Natural killer cell (primary cell): ENCODE measurements around the gene PRSS12. TPM values are rescaled to one million over a fixed set of nuclear protein-coding genes. Genes with fewer than 3 reads are reported as not detected.

Source experiments
- ATAC-seq, 3 donors: fragments of 150-1000 bp in 2 of 3; fragments of 200-7000 bp in 1 of 3; cut with Tn5 transposase; 1 replicate in 1 of 3; 2 replicates in 2 of 3; pipeline ENCODE4 v1.10.0; 2021; ENCODE audit warnings: mild to moderate bottlenecking in 2 of 3, moderate library complexity in 2 of 3
- DNase-seq, 2 donors: peaks; one replicate each; pipeline versions ENCODE4 v3.0.0 to v3.0.0-alpha.2; 2013 to 2021; ENCODE audit warnings: mixed read lengths in 1 of 2
- H3K27ac ChIP-seq: one replicate; pipeline ENCODE4 v1.5.1; 2013; ENCODE audit warnings: mild to moderate bottlenecking, low read length
- H3K27me3 ChIP-seq: one replicate; pipeline ENCODE4 v1.6.1; 2013; ENCODE audit warnings: low read length; ENCODE audit not compliant: control insufficient read depth, insufficient read depth
- H3K36me3 ChIP-seq: one replicate; pipeline ENCODE4 v1.6.1; 2013; ENCODE audit warnings: low read length; ENCODE audit not compliant: control insufficient read depth, insufficient read depth
- H3K4me1 ChIP-seq: one replicate; pipeline ENCODE4 v1.6.1; 2013; ENCODE audit warnings: low read length; ENCODE audit not compliant: control insufficient read depth, insufficient read depth
- H3K4me3 ChIP-seq: one replicate; pipeline ENCODE4 v1.5.1; 2013; ENCODE audit warnings: low read length
- H3K9me3 ChIP-seq: one replicate; pipeline ENCODE4 v1.6.1; 2013; ENCODE audit warnings: low read length; ENCODE audit not compliant: control insufficient read depth, insufficient read depth
- H3K27ac Mint-ChIP-seq, 2 donors: one replicate each; pipeline ENCODE4 v1.8.0; 2022; ENCODE audit warnings: mild to moderate bottlenecking in 2 of 2, mixed read lengths in 2 of 2, moderate library complexity in 1 of 2
- H3K27me3 Mint-ChIP-seq, 2 donors: one replicate each; pipeline ENCODE4 v1.8.0; 2022; ENCODE audit warnings: low read depth in 2 of 2, mixed read lengths in 2 of 2
- H3K36me3 Mint-ChIP-seq: one replicate; pipeline ENCODE4 v1.8.0; 2022; ENCODE audit warnings: mixed read lengths
- H3K4me1 Mint-ChIP-seq, 2 donors: one replicate each; pipeline ENCODE4 v1.8.0; 2022; ENCODE audit warnings: mixed read lengths in 2 of 2
- H3K4me3 Mint-ChIP-seq: one replicate; pipeline ENCODE4 v1.8.0; 2022; ENCODE audit warnings: mild to moderate bottlenecking, moderate library complexity, mixed read lengths
- H3K9me3 Mint-ChIP-seq, 2 donors: one replicate each; pipeline ENCODE4 v1.8.0; 2022; ENCODE audit warnings: mixed read lengths in 2 of 2
- WGBS: methylation state at CpG from one replicate; pipeline ENCODE4 v1.1.7; 2013; ENCODE audit warnings: missing lambda C conversion rate; ENCODE audit not compliant: insufficient coverage; 5-methylcytosine and 5-hydroxymethylcytosine counted together
- intact Hi-C: fragments of 100-400 bp; cut with micrococcal nuclease; formaldehyde crosslinking; loops from one replicate; pipeline ENCODE4 v1.14.2; 2022
- total RNA-seq, 4 donors: library from RNA; stranded (reverse); fragments of 120-200 nt in 1 of 4; gene quantifications; one replicate each; pipeline versions ENCODE4 v1.2.3 to v1.2.4, GENCODE V29; 2013 to 2022
- TF ChIP-seq, protein P1 (sequence below): fragments of 200-600 bp; IDR thresholded peaks from one replicate; pipeline ENCODE4 v1.8.0; 2022; ENCODE audit warnings: antibody characterized with exemption

The PRSS12 gene
- total RNA-seq, 3 donors from 2014 or later (not counting 1 experiment from before 2014, with no cell fraction given), result not detected

DNA sequence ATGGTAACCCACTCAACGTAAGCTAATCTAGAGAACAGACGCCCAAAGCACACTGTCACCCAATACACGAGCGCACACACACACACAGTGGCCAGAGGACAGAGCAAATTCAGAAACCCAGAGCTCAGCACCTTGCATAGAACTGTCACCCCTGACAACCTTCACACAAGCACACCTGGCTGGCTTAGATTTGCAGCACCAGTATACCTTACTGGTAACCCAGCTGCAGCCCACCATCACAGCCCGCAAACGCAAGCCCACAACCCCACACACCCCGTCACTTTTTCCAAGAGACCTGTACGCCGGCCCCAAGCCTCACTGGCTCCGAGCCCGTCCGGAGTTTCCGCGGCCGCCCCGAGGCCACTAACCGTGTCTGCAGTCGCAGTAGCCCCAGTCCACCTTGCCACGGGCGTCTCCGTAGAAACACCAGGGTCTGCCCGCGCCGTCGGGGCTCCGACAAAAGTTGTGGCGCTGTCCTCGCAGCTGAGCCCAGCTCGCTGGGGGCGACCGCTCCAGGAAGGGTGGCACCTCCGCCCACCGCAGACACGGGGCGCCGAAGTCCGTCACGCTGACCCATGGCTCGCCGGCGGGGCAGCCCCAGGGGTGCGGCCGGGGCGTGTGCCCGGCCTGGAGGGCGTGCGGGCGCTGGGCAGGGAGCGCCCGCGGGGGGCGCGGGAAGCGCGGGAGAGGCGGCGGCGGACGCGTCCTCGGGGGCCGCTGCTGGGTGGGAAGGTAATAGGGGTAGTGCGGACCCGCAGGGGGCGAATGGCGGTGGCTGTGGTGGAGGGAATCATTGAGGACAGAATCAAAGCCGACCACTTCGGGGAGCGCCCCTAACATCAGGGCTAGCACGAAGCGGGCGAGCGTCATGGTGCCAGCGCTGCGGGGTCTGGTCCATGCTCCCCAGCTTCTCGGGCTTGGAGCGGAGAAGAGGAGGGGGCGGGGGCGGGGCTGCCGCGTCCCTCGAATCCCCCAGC, 664 bp downstream of the PRSS12 start:
- DNase-seq (peak in 1 of 2 donors; percentile 29), ATAC-seq (peak in 2 of 3 donors; percentile 26 to 31)
- peaks cover 8% of the 10 kb centered on the region for H3K4me1 ChIP-seq
- H3K27me3 ChIP-seq, result peaks cover 24% of the 10 kb centered on the region
- intact Hi-C loops, result no loop called here
- H3K9me3 Mint-ChIP-seq, result no peaks in the 10 kb centered on the region
- peaks cover 8 to 14% of the 10 kb centered on the region in 2 donors for H3K4me1 Mint-ChIP-seq
- H3K4me3 Mint-ChIP-seq, result peak overlapping the region; percentile 8
- no peak overlapping the region for H3K27ac Mint-ChIP-seq
- TF ChIP-seq, protein P1, sequence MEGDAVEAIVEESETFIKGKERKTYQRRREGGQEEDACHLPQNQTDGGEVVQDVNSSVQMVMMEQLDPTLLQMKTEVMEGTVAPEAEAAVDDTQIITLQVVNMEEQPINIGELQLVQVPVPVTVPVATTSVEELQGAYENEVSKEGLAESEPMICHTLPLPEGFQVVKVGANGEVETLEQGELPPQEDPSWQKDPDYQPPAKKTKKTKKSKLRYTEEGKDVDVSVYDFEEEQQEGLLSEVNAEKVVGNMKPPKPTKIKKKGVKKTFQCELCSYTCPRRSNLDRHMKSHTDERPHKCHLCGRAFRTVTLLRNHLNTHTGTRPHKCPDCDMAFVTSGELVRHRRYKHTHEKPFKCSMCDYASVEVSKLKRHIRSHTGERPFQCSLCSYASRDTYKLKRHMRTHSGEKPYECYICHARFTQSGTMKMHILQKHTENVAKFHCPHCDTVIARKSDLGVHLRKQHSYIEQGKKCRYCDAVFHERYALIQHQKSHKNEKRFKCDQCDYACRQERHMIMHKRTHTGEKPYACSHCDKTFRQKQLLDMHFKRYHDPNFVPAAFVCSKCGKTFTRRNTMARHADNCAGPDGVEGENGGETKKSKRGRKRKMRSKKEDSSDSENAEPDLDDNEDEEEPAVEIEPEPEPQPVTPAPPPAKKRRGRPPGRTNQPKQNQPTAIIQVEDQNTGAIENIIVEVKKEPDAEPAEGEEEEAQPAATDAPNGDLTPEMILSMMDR, result no peak
- peaks cover 45 to 64% of the 10 kb centered on the region in 2 donors for H3K27me3 Mint-ChIP-seq
- peaks cover 8% of the 10 kb centered on the region for H3K36me3 Mint-ChIP-seq
- no peaks in the 10 kb centered on the region for H3K36me3 ChIP-seq
- WGBS, result 7% methylated on average over 82 of the region's 82 CpGs
- H3K9me3 ChIP-seq, result no peaks in the 10 kb centered on the region
- H3K27ac ChIP-seq, result no peak overlapping the region
- H3K4me3 ChIP-seq, result no peak overlapping the region

DNA sequence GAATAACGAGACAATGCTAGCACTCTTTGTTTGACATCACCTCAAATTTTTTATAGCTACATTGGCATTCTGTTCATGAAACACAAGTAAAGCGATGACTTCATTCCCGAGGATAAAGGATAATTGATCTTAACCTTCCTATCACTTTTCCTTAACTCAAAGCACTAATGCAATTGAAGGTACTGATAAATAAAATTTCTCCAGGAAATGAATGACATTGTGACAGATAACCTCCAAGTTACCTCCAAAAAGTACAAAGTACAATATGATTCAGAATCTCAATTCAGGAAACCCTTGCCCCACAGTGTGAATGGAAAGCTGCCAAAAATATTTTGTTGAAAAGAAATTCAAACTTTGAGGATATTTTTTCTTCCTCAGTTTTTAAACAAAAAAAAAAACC, 1.8 kb downstream of the PRSS12 start:
- H3K9me3 Mint-ChIP-seq, result no peaks in the 10 kb centered on the region
- H3K36me3 Mint-ChIP-seq, result peaks cover 8% of the 10 kb centered on the region
- H3K4me1 Mint-ChIP-seq, result peaks cover 8 to 14% of the 10 kb centered on the region in 2 donors
- H3K9me3 ChIP-seq, result no peaks in the 10 kb centered on the region
- ATAC-seq, result no peak
- H3K4me1 ChIP-seq, result peaks cover 8% of the 10 kb centered on the region
- WGBS, result 73% methylated on average over 3 of the region's 3 CpGs
- H3K4me3 ChIP-seq, result no peak overlapping the region
- no peak overlapping the region for H3K27ac Mint-ChIP-seq
- TF ChIP-seq, protein P1, result no peak
- H3K27me3 Mint-ChIP-seq, result peaks cover 40 to 52% of the 10 kb centered on the region in 2 donors
- no peak overlapping the region for H3K4me3 Mint-ChIP-seq
- intact Hi-C loops, result no loop called here
- peaks cover 24% of the 10 kb centered on the region for H3K27me3 ChIP-seq
- no peak overlapping the region for H3K27ac ChIP-seq
- DNase-seq, result no peak
- H3K36me3 ChIP-seq, result no peaks in the 10 kb centered on the region

DNA sequence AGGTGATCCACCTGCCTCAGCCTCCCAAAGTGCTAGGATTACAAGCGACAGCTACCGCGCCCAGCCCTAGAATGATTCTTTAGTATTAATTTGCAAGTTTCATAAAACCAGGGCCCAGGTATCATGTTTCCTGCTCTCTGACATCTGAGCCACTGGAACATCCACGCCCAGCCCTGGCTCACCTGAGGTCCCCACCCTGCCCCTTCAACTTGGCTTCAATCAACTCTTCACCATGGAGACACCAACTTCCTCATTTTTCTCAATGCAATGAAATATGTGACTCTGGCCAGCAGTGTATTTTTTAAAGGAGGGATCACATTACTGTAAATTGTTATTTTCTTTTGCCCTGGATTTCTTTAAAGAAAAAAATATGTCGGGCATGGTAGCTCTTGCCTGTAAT, 3.9 kb downstream of the PRSS12 start:
- no peaks in the 10 kb centered on the region for H3K9me3 Mint-ChIP-seq
- 87% methylated on average over 5 of the region's 5 CpGs for WGBS

More for the DNA sequence above, 3.9 kb downstream of the PRSS12 start:
- Histone ChIP-seq H3K27me3 (peaks cover 16% of the 10 kb centered on the region), H3K4me3 (no peak overlapping the region), H3K9me3 (no peaks in the 10 kb centered on the region), H3K4me1 (peaks cover 8% of the 10 kb centered on the region), H3K27ac (no peak overlapping the region), H3K36me3 (no peaks in the 10 kb centered on the region)
- Mint-ChIP-seq H3K27ac (no peak overlapping the region), H3K4me3 (no peak overlapping the region), H3K36me3 (peaks cover 8% of the 10 kb centered on the region), H3K27me3 (peaks cover 25 to 32% of the 10 kb centered on the region in 2 donors), H3K4me1 (peaks cover 8 to 14% of the 10 kb centered on the region in 2 donors)
- intact Hi-C loops, result no loop called here
- ATAC-seq (no peak), DNase-seq (no peak)
- TF ChIP-seq, protein P1, result no peak
